HepG2 (cell line): ENCODE data around the gene LRRC28. TPM values are rescaled to one million over a fixed set of nuclear protein-coding genes. Genes with fewer than 3 reads are reported as not detected.
A peak's percentile ranks its signal among the peaks of the same experiment; 100 is the strongest.

Experiments
- CREM ChIP-seq, 2 experiments: sonication (generic) in 1 of 2; formaldehyde crosslinking in 1 of 2; IDR thresholded peaks; 2 replicates each; pipeline versions ENCODE4 v1.4.0 to v1.6.1; 2016 to 2020; ENCODE audit warnings: antibody characterized with exemption in 1 of 2, mild to moderate bottlenecking in 1 of 2, missing genetic modification reagents in 1 of 2
- GATA4 ChIP-seq: sonication (generic); IDR thresholded peaks from 2 replicates; pipeline ENCODE4 v1.6.1; 2016; ENCODE audit warnings: antibody characterized with exemption, low read depth, borderline replicate concordance
- KMT2B ChIP-seq: IDR thresholded peaks from 2 replicates; pipeline ENCODE4 v1.6.1; 2016; ENCODE audit warnings: missing genetic modification reagents, missing compliant biosample characterization
- PRDM10 ChIP-seq: sonication (generic); formaldehyde crosslinking; IDR thresholded peaks from 2 replicates; pipeline ENCODE4 v1.4.0; 2020; ENCODE audit warnings: low read depth, missing genetic modification reagents
- RARA ChIP-seq: IDR thresholded peaks from 2 replicates; pipeline ENCODE4 v1.6.1; 2016; ENCODE audit warnings: missing genetic modification reagents, missing compliant biosample characterization
- SETDB1 ChIP-seq: sonication (generic); formaldehyde crosslinking; IDR thresholded peaks from 2 replicates; pipeline ENCODE4 v1.5.1; 2020; ENCODE audit warnings: missing genetic modification reagents, mild to moderate bottlenecking, borderline replicate concordance
- TERF1 ChIP-seq: sonication (generic); formaldehyde crosslinking; IDR thresholded peaks from 2 replicates; pipeline ENCODE4 v1.8.0; 2022; ENCODE audit warnings: mild to moderate bottlenecking, missing genetic modification reagents, moderate library complexity
- ZNF24 ChIP-seq: fragments of 450-650 bp; IDR thresholded peaks from 2 replicates; pipeline ENCODE4 v1.6.1; 2017; ENCODE audit warnings: antibody characterized with exemption, mild to moderate bottlenecking
- ZNF329 ChIP-seq: sonication (generic); formaldehyde crosslinking; IDR thresholded peaks from 2 replicates; pipeline ENCODE4 v1.9.0; 2021; ENCODE audit warnings: low read depth, mild to moderate bottlenecking, missing genetic modification reagents
- ZNF350 ChIP-seq: sonication (generic); formaldehyde crosslinking; IDR thresholded peaks from 2 replicates; pipeline ENCODE4 v1.4.0; 2020; ENCODE audit warnings: mild to moderate bottlenecking, low read depth, missing genetic modification reagents, borderline replicate concordance
- ZNF510 ChIP-seq: sonication (generic); formaldehyde crosslinking; IDR thresholded peaks from 2 replicates; pipeline ENCODE4 v1.4.0; 2020; ENCODE audit warnings: low read depth, mild to moderate bottlenecking, missing genetic modification reagents
- ZNF562 ChIP-seq: sonication (generic); formaldehyde crosslinking; IDR thresholded peaks from 2 replicates; pipeline ENCODE4 v1.8.0; 2022; ENCODE audit warnings: missing genetic modification reagents, borderline replicate concordance
- ZNF605 ChIP-seq: sonication (generic); formaldehyde crosslinking; IDR thresholded peaks from 2 replicates; pipeline ENCODE4 v1.8.0; 2022; ENCODE audit warnings: mild to moderate bottlenecking, missing genetic modification reagents
- ZNF609 ChIP-seq: sonication (generic); formaldehyde crosslinking; IDR thresholded peaks from 2 replicates; pipeline ENCODE4 v1.4.0; 2020; ENCODE audit warnings: mild to moderate bottlenecking, missing genetic modification reagents, borderline replicate concordance
- ZNF776 ChIP-seq: sonication (generic); formaldehyde crosslinking; IDR thresholded peaks from 2 replicates; pipeline ENCODE4 v1.4.0; 2020; ENCODE audit warnings: mild to moderate bottlenecking, missing genetic modification reagents
- ZNF782 ChIP-seq: sonication (generic); formaldehyde crosslinking; IDR thresholded peaks from 2 replicates; pipeline ENCODE4 v1.4.0; 2020; ENCODE audit warnings: missing genetic modification reagents, mild to moderate bottlenecking, borderline replicate concordance
- ZNF839 ChIP-seq: sonication (generic); formaldehyde crosslinking; IDR thresholded peaks from 2 replicates; pipeline ENCODE4 v1.4.0; 2020; ENCODE audit warnings: missing genetic modification reagents, mild to moderate bottlenecking, borderline replicate concordance
- ZSCAN29 ChIP-seq: sonication (generic); formaldehyde crosslinking; conservative IDR thresholded peaks from 2 replicates; pipeline ENCODE4 v1.4.0; 2020; ENCODE audit warnings: mild to moderate bottlenecking, missing genetic modification reagents
- polyA plus RNA-seq, 8 experiments: library from polyadenylated mRNA; depleted of rRNA in 3 of 8; stranded (reverse) in 7 of 8; unstranded in 1 of 8; fragments of >200 nt; fragmentation: Illumina TruSeq in 4 of 8; extraction: Trizol in 4 of 8; gene quantifications; 2 replicates each; pipeline versions ENCODE4 v1.2.1 to v1.2.3, GENCODE V29; 2011 to 2016; ENCODE audit warnings: low read depth in 4 of 8, missing spikeins in 1 of 8, mixed read lengths in 1 of 8; ENCODE audit not compliant: insufficient read depth in 1 of 8
- total RNA-seq, 5 experiments: library from RNA; depleted of rRNA; stranded (reverse); fragments of >200 nt; fragmentation: Illumina TruSeq; extraction: Trizol; gene quantifications; 2 replicates each; pipeline ENCODE4 v1.2.3, GENCODE V29; 2016; ENCODE audit warnings: low read depth in 1 of 5
- TF ChIP-seq, protein P1 (sequence below): sonication (generic); formaldehyde crosslinking; IDR thresholded peaks from 2 replicates; pipeline ENCODE4 v1.4.0; 2020; ENCODE audit warnings: missing genetic modification reagents

The LRRC28 gene
- total and polyA plus RNA-seq, 2 of the 13 experiments (the other 11 are each of a cell fraction or from before 2014, with no cell fraction given) = 17.5 to 21.3 TPM

GRCh38 chr15:99326235-99326634 is 75.0 kb downstream of the LRRC28 start (continued):
- TF ChIP-seq ZNF350 = no peak
- no peak for TF ChIP-seq ZSCAN29 (CRISPR knock-in tag)
- no peak for TF ChIP-seq ZNF776
- TF ChIP-seq ZNF782 (CRISPR knock-in tag) = no peak
- TF ChIP-seq GATA4 = no peak
- peak; percentile 90 for TF ChIP-seq RARA
- no peak for TF ChIP-seq KMT2B
- TF ChIP-seq SETDB1 (CRISPR knock-in tag) = no peak
- no peak for TF ChIP-seq CREM (IDR thresholded peaks at IDR 0.05)
- no peak for TF ChIP-seq CREM (CRISPR knock-in tag; IDR thresholded peaks at IDR 0.05)
- TF ChIP-seq ZNF510 = no peak
- no peak for TF ChIP-seq ZNF562 (CRISPR knock-in tag)
- no peak for TF ChIP-seq ZNF605
- TF ChIP-seq, protein P1, sequence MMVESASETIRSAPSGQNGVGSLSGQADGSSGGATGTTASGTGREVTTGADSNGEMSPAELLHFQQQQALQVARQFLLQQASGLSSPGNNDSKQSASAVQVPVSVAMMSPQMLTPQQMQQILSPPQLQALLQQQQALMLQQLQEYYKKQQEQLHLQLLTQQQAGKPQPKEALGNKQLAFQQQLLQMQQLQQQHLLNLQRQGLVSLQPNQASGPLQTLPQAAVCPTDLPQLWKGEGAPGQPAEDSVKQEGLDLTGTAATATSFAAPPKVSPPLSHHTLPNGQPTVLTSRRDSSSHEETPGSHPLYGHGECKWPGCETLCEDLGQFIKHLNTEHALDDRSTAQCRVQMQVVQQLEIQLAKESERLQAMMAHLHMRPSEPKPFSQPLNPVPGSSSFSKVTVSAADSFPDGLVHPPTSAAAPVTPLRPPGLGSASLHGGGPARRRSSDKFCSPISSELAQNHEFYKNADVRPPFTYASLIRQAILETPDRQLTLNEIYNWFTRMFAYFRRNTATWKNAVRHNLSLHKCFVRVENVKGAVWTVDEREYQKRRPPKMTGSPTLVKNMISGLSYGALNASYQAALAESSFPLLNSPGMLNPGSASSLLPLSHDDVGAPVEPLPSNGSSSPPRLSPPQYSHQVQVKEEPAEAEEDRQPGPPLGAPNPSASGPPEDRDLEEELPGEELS (CRISPR knock-in tag) = peak; percentile 89
- no peak for TF ChIP-seq TERF1 (CRISPR knock-in tag)
- TF ChIP-seq ZNF329 (CRISPR knock-in tag) = no peak
- no peak; the same call in 1 of the 2 replicates for TF ChIP-seq ZNF609 (CRISPR knock-in tag)
- TF ChIP-seq ZNF839 (CRISPR knock-in tag) = no peak
- TF ChIP-seq ZNF24 = no peak
- no peak for TF ChIP-seq PRDM10
